Measurements from ENCODE around the gene LIPI. TPM values are rescaled to one million over a fixed set of nuclear protein-coding genes. Genes with fewer than 3 reads are reported as not detected.
"Not testable (repeated sequence)": the region's sequence is repeated elsewhere in the genome, so short reads cannot be mapped to it uniquely, and the experiment has no call there.

Gene LIPI
- total RNA-seq, 4 donors from 2014 or later, result not detected

DNA sequence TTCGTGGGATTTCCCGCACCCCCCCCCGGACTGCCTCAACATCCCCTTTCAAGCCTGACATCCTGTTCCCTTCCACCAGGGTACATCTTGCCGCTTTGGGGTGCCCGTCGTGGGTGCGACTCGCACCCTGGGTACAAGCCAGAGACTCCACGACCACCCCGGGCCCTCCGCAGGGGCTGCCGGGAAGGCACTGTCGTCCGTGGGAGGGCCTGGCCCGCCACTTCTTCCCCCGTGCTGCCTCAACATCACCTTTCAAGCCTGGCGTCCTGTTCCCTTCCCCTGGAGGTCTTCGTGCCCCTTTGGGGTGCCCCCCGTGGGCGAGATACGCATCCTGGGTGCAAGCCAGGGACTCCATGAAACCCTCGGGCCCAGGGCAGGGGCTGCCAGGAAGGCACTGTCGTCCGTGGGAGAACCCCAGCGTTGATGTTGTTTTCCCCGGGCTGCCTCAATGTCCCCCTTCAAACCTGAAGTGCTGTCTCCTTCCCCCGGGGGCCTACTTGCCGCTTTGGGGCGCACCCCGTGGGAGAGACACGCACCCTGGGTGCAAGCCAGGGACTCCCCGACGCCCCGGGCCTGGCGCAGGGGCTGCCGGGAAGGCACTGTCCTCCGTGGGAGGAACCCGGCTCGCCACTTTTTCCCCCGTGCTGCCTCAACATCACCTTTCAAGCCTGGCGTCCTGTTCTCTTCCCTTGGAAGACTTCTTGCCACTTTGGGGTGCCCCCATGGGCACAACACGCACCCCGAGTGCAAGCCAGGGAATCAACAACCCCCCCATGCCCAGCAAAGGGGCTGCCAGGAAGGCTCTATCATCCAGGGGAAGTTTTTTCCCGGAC is 138.6 kb downstream of the LIPI start:
- Histone ChIP-seq H3K4me3 (no peak overlapping the region), H3K36me3 (peaks cover 0 to 40% (median 0%) of the 10 kb centered on the region in 3 donors), H3K9me3 (peaks cover 0 to 7% (median 0%) of the 10 kb centered on the region in 3 donors), H3K4me1 (no peaks in the 10 kb centered on the region), H3K27me3 (no peaks in the 10 kb centered on the region), H3K27ac (no peak overlapping the region)
- TF ChIP-seq CTCF (IDR thresholded peaks at IDR 0.05), result no peak
- no peak for TF ChIP-seq POLR2A (IDR thresholded peaks at IDR 0.05)
- intact Hi-C loops (cut with DNase I), result no loop called here
- DNase-seq, result no peak
- 93 to 98% methylated on average over 4 to 13 of the region's 44 CpGs for WGBS, 2 donors

DNA sequence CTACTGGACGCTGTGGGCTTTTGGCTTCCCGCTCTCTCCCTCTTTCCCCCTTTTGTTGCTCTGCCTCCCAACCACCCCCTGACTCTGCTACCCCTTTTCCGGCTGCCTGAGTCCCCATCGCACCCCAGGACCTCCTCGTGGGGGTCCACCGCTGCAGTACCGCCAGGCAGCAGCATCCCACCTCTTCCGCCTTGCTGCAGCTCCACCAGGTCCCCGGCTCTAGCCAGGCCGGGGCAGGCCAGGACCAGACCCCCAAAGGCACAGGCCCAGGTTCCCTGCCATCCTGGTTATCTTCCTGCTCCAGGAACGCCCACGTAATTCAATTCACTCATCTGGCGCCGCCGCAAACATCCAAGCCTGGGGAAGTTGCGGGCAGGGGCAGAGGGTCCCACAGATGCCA is 139.8 kb downstream of the LIPI start:
- Histone ChIP-seq H3K9me3 (peaks cover 0 to 7% (median 0%) of the 10 kb centered on the region in 3 donors), H3K27me3 (no peaks in the 10 kb centered on the region), H3K4me1 (no peaks in the 10 kb centered on the region), H3K4me3 (no peak overlapping the region), H3K36me3 (peaks cover 0 to 40% (median 0%) of the 10 kb centered on the region in 3 donors), H3K27ac (no peak overlapping the region)
- TF ChIP-seq POLR2A (IDR thresholded peaks at IDR 0.05) (no peak), CTCF (IDR thresholded peaks at IDR 0.05) (no peak)
- intact Hi-C loops (cut with DNase I), result no loop called here
- no peak for DNase-seq
- WGBS, 2 donors, result 90 to 97% methylated on average over 5 to 12 of the region's 16 CpGs

GRCh38 chr21:14070049-14070893 is 140.5 kb downstream of the LIPI start:
- Histone ChIP-seq H3K27ac (no peak overlapping the region), H3K27me3 (no peaks in the 10 kb centered on the region), H3K9me3 (peaks cover 0 to 7% (median 0%) of the 10 kb centered on the region in 3 donors), H3K4me1 (no peaks in the 10 kb centered on the region), H3K4me3 (no peak overlapping the region), H3K36me3 (peaks cover 0 to 40% (median 0%) of the 10 kb centered on the region in 3 donors)
- intact Hi-C loops (cut with DNase I), result no loop called here
- WGBS, 2 donors, result 92 to 95% methylated on average over 25 to 31 of the region's 46 CpGs
- TF ChIP-seq POLR2A (IDR thresholded peaks at IDR 0.05), result no peak
- no peak for TF ChIP-seq CTCF (IDR thresholded peaks at IDR 0.05)
- no peak for DNase-seq

DNA sequence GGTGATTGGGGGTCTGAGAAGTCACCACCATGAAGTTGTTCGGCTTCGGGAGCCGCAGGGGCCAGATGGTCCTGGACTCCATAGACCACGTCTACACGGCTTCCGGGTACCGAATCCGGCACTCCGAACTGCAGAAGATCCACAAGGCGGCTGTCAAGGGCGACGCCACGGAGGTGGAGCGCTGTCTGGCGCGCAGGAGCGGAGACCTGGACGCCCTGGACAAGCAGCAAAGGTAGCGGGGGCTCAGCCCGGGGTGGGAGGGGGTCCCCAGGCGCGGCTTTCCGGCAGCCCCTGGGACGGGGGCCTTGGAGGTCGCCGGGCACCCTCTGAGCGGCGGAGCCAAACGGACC is 146.5 kb downstream of the LIPI start:
- intact Hi-C loops (cut with DNase I), result no loop called here
- Histone ChIP-seq H3K4me3 (no peak overlapping the region), H3K27ac (no peak overlapping the region), H3K27me3 (no peaks in the 10 kb centered on the region), H3K9me3 (peaks cover 0 to 17% (median 0%) of the 10 kb centered on the region in 3 donors), H3K4me1 (peaks cover 0 to under 1% (median 0%) of the 10 kb centered on the region in 3 donors), H3K36me3 (no peaks in the 10 kb centered on the region)
- 96 to 97% methylated on average over 12 to 23 of the region's 29 CpGs for WGBS, 2 donors
- DNase-seq, result no peak
- no peak for TF ChIP-seq POLR2A (IDR thresholded peaks at IDR 0.05)
- no peak for TF ChIP-seq CTCF (IDR thresholded peaks at IDR 0.05)

DNA sequence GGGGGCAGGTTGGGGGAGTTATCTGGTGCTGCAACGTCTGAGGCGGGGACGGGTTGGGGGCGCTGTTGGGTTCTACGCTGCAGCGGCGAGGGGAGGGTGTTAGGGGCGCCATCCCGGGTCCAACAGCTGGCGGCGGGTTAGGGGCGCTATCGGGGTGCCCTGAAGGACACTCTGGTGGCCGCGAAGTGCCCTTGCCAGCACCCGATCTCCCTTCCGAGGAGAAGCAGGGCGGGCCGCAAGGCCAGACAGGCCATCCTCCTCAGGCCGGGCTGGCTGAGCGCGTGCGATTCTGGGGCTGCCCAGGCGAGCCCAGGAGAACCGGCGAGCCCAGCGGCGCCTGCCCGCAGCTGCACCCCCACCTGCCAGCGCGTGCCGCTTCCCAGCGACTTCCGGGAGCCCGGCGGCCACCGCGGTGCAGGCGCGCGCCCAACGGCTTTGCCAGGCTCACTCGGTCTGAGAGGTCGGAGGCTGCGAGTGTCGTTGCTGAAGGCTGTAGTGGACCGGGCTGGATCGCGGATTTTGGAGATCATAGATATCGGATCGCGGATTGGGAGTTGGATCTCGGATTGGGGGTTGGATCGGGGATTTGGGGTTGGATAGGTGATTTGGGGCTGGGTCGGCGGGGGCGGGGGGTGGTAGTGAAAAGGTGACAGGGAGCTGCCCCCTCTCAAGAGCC is 147.0 kb downstream of the LIPI start:
- peaks cover 0 to 17% (median 0%) of the 10 kb centered on the region in 3 donors for H3K9me3 ChIP-seq
- H3K36me3 ChIP-seq; H3K4me3 ChIP-seq; H3K4me1 ChIP-seq; DNase-seq; H3K27ac ChIP-seq; intact Hi-C loops (cut with DNase I); H3K27me3 ChIP-seq: not testable (repeated sequence)
- WGBS, 2 donors, result 92 to 100% methylated on average over 5 to 9 of the region's 57 CpGs

DNA sequence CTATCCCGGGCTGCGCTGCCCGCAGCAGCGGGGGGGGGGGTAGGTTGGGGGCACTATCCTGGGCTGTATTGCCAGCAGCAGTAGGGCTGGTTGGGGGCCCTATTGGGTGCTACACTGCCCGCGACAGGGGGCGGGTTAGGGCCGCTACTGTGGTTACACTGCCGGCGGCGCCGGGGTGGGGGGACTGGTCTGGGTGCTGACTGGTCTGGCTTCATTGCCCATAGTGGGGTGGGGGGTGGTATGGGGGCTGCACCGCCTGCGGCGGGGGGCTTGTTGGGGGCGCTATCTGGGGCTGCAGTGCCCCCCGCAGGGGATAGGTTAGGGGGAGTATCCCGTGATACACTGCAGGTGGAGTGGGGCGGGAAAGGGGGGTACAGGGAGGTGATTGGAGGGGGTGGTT is 148.1 kb downstream of the LIPI start:
- intact Hi-C loops (cut with DNase I); H3K36me3 ChIP-seq; H3K27ac ChIP-seq; DNase-seq; H3K4me3 ChIP-seq; H3K27me3 ChIP-seq: not testable (repeated sequence)
- Histone ChIP-seq H3K9me3 (peaks cover 0 to 17% (median 0%) of the 10 kb centered on the region in 3 donors), H3K4me1 (peaks cover 0 to 14% (median 0%) of the 10 kb centered on the region in 3 donors)
- WGBS, 2 donors, result 100% methylated on average over 1 of the region's 19 CpGs; no CpG with 5 or more reads in 1 of the 2 donors

DNA sequence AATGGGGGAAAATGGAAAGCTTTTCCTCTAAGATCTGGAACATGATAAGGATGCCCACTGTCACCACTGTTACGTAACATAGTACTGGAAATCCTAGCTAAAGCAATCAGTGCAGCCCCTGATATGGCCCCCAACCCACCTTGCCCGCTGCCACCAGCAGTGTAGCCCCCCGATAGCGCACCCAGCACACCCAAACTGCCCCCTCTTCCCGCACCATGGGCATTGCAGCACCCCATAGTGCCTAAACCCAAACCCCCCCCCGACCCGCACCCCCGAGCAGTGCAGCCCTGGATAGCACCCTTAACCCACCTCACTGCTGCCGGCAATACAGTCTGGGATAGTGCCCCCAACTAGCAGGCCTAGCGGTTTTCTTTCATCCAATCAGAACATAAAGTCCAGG is 148.9 kb downstream of the LIPI start:
- H3K27me3 ChIP-seq; H3K36me3 ChIP-seq; DNase-seq; H3K4me3 ChIP-seq; H3K27ac ChIP-seq; intact Hi-C loops (cut with DNase I): not testable (repeated sequence)
- WGBS, 2 donors, result 92 to 95% methylated on average over 2 to 6 of the region's 10 CpGs
- H3K4me1 ChIP-seq, result peaks cover 0 to 22% (median 0%) of the 10 kb centered on the region in 3 donors
- H3K9me3 ChIP-seq, result peaks cover 0 to 17% (median 0%) of the 10 kb centered on the region in 3 donors
